GM19467 (cell line): Measurements from ENCODE around the gene SLC16A3.

Source experiments
- ATAC-seq: cut with Tn5 transposase; IDR thresholded peaks from one replicate; pipeline ENCODE4 v1.9.1; 2021; ENCODE audit warnings: mild to moderate bottlenecking, moderate library complexity; ENCODE audit not compliant: unreplicated experiment

SLC16A3 gene

DNA sequence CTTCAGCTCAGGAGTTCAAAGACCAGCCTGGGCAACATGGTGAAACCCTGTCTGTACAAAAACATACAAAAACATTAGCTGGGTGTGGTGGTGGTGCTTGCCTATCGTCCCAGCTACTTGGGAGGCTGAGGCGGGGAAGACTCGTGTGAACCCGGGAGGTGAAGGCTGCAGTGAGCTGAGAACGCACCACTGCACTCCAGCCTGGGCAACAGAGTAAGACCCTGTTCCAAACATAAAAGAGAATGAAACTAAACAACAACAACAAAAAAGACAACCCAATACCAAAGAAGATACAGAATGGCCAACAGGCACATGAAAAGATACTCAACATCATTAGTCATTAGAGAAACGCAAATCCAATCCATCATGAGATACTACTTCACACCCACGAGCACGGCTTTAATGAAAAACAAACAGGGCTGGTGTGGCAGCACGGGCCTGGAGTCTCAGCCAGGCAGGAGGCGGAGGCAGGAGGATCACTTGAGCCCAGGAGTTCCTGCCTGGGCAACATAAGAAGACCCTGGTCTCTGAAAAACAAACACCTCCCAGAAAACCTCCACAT, 7.4 kb upstream of the SLC16A3 start:
- no peak for ATAC-seq

DNA sequence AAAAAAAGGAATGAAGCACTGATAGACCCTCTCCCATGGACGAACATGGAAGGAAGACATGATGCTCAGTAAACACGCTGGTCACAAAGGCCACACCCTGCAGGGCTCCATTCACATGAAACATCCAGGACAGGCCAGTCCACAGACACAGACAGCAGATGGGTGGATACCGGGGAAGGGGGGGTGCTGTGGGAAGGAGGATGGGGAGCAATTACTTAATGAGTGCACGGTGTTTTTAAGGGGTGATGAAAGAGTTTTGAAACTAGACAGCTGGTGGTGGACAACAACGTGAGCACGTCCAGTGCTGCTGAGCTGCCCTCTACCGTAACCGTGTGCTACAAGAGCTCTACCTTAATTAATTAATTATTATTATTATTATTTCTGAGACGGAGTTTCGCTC, 6.0 kb upstream of the SLC16A3 start:
- ATAC-seq = no peak

- ATAC-seq = no peak
These were observed 5.3 kb upstream of the SLC16A3 start for GRCh38 chr17:82223517-82223916.

DNA sequence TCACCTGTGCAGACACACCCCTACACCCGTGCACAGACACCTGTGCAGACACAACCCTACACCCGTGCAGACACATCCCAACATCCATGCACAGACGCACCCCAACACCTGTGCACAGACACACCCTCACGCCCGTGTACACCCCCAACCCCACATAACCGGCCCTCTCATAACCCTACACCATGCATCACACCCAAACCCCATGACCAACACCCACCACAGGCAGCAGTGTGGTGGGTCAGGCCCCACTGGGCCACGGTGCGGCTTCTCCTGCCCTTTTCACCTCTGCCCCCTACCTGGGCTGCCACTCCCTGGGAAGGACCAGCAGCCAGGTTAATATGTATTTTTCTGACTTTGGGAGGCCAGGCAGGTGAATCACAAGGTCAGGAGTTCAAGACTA, 4.2 kb upstream of the SLC16A3 start:
- no peak for ATAC-seq

DNA sequence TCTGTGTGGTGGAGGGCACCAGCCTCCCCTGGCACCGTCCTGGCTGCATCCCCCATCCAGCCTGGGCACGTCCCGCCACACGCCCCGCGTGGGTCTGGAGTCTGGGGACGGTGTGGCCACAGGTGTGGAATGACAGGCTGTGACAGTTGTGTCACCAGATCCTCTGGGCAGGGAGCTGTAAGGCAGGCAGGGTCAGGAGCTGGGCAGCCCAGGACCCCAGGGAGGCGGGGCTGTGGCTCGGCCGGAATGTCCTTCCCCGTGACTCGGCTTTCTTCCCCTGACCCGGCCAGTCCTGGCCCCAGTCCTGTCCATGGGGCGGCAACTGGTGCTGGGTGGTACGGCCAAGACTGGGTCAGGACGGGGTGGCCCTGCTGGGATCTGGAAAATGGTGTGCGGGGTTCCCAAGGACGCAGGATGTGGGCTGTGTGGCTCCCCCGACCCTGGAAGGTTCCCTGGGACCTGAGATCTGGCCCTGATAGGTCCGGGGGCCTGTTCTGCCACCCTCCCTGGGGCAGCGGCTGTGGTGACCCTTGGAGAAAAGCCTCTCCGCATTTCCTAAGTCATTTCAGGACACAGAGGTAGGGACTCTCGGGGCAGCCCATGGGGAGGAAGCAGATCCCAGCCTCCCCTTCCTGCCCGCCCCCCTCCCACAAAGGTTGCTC, 3.3 kb upstream of the SLC16A3 start:
- no peak for ATAC-seq

DNA sequence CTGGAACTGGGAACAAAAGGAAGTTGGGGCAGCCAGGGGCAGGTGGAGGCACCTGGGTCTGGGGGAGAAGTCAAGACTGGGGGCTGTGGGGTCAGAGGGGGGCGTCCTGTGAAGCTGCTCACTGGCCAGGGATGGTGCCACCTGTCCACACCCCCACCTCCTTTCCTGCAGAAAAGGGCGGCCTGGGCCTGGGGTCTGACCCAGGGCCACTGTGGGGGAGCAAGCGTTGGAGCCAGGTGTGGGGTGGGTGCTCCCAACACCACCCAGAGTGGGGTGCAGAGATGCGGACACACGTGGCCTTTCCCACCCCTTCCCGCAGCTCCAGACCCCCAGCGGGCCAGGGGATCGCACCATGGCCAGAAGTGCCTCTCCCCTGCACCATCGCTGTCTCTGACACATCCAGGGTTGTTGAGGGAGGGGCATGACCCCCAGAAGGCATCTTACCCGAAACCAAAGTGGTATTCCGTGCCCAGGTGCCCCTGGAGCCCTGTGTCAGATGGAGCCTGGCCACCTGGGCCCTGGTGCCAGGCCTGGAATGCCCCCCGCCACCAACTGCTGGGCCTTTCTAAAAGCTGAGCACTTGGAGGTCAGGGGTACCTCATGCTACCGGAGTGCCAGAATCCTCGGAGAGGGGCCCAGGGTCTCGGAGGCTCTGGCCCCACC, 2.6 kb upstream of the SLC16A3 start:
- no peak for ATAC-seq

DNA sequence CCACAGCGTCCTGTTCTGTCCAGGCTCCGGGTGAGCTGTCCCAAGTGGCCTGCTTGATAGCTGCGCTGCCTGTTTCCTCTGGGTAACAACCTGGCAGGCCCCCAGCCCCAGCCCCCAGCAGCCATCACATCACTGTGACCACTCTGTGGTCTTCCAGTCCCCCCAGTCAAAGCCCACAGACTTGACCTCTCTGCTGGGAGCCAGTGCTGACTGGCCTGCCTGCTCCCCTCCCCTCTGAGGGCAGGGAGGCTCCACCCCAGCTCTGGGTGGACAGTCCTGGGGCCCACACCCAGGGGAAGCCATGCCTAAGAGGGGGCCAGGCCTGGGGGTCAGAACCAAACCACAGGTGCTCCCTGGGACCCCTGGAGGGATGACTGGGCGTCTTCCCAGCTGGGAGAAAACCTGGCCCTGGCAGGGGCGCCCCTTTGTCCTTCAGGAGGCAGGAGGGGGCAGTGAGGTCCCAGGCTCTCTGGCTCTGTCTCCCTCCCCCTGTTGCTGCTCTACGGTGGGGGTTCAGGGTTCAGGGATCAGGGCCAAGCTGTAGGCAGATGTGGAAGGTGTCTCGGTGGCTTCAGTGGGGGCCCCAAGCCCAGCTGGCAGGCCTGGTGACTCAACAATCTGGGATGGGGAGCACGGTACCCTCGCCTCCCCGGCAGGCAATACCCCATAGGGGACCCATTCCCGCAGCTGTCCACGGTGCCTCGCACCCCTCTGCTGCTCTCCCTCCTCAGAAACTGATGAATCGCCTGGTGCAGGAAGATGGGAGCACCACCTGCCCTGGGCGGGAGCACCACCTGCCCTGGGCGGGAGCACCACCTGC, 1.8 kb upstream of the SLC16A3 start:
- ATAC-seq = no peak

GRCh38 chr17:82227629-82228277, 1.1 kb upstream of the SLC16A3 start:
- ATAC-seq = no peak

- peak; percentile 18 for ATAC-seq
These were observed 482 bp upstream of the SLC16A3 start for GRCh38 chr17:82228278-82228841.

GRCh38 chr17:82229698-82230608, 1.1 kb downstream of the SLC16A3 start:
- ATAC-seq = no peak

DNA sequence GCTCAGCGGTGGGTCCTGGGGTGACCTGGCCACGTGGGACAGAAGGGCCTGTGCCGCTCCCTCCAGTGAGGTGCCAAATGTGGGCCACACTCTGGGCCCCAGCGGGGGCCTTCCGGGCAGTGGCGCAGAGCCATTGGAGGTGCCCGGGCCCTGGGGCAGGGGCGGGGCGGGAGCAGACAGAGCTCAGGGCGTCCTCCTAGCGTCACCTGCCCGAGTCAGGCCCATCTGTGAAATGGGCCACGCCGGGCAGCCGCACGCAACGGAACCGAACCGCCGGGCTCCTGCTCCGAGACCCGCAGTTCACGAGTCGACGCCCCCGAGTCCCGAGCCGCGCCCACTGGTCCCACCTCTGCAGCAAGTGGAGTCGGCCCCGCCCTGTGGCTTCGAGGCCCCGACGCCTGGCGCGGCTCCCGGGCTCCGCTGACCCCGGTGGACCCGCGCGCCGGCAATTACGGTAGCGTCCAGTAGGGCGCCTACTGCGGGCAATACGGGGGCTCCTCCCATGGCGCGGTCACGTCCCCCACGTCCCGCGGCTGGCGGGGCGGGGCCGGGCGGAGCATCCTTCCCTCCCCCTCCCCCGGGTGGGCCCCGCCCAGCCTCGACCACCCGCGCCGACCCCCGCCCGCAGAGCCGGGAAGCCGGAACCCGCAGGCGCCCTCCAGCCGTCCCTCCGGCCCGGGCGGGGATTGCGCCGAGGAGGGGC, 1.9 kb downstream of the SLC16A3 start:
- peak; percentile 34 for ATAC-seq

- no peak for ATAC-seq
These were observed 2.4 kb downstream of the SLC16A3 start for GRCh38 chr17:82231312-82231561.

- ATAC-seq = no peak
These were observed 2.9 kb downstream of the SLC16A3 start for GRCh38 chr17:82231562-82232321.

DNA sequence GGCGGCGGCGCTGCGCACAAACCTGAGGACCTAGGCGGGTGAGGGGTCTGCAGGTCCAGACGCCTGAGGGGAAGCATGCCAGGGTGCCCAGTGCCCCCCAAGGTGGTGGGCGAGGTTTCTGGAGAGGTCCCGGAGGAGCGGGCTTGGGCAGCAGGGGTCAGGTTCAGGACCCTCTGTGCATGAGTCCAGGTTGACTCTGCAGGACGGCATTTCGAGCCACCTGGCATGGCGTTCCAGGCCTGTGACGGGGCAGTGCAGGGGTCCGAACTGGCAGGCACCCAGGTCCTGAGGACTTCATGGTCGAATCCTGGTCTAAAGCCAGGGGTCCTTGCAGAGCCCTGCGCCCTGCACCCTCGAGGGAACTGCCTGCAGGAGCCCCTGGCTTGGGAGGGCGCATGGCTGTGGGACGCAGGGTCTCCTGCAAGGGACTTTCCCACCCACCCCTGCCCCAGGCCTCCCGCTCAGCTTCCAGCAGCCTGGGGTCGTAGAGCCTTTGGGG, 3.5 kb downstream of the SLC16A3 start:
- ATAC-seq = no peak

DNA sequence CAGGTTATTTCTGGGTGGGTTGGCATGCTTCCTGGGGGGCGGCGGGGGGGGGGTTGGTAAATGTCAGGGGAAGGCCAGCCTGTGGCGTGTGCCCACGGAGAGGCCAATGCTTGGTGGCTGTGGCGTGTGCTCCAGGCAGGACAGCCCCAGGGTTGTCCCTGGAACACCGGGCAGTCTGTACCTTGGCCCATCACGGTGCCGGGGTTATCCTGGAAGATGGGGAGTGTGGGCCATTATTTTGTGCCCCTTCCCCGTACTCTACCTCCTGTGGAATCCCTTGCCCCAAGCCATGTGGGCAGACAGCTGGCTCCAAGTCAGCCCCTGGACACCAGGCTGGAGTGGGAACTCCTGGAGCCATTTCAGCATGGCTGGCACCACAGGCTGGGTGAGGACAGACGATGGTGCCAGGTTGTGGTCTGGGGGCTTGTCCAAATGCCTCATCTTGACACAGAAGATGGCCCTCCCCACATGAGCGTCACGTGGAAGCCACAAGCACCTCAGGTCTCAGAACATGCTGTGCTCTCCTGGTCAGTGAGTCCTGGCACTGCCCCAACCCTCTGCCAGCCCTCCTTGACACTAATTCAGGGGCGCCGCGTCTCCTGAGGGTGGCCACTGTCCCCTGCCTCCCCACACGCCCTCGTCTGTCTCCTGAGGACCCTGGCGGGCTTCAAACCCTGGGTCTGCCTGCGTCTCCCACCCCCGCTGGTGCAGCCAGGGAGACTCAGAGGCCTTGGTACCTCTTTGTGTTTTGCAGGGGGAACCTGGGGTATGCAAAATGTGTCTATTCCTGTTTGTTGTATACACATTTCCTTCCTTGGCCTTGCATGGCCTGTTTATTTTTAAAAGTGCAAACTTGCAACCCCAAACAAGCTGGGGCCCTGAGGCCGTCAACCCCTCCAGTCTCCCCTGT, 4.3 kb downstream of the SLC16A3 start:
- ATAC-seq = no peak

DNA sequence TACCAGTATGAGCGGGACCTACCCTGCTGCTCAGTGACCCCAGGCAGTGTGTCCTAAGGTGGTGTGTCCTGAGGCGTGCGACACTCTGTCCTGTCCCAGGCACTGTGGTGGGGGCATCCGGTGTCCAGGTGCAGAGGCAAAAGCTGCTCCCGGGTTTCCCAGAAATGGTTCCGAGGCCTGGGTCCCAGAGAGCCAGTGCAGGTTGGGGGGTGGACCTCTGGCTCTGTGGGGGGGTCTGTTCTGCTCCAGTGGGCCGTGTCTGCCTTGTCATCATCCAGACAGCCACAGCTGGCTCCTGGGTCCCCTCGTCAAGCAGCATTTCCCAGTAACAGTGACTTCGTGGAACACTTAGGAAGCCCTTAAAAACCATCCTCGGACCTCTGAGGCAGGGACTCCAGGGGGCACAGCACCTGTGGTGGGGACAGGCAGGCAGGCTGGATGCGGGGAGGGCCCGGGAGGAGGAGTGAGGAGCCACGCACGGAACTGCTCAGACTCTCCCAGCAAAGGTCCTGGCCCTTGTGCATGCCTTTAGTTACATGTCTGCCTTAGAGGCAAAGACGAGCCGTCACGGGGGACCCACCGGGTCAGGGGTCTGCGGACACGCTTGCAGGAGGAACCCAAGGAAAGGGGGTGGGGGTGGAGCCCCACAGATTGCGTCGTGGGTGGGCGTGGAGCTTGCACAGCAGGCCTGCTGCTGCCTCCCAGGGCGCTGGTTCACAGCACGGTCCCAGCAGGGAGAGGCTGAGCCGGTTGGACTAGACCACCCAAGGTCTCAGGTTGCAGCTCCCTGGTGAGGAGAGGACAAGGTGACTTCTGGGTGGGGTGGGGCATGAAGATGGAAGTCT, 5.6 kb downstream of the SLC16A3 start:
- ATAC-seq = no peak
